ENCODE measurements around the gene RALGAPA2. TPM values are rescaled to one million over a fixed set of nuclear protein-coding genes. Genes with fewer than 3 reads are reported as not detected.

Gene RALGAPA2
- total RNA-seq, 4 donors from 2014 or later = 18.4 to 27.4 (median 25.2) TPM

DNA sequence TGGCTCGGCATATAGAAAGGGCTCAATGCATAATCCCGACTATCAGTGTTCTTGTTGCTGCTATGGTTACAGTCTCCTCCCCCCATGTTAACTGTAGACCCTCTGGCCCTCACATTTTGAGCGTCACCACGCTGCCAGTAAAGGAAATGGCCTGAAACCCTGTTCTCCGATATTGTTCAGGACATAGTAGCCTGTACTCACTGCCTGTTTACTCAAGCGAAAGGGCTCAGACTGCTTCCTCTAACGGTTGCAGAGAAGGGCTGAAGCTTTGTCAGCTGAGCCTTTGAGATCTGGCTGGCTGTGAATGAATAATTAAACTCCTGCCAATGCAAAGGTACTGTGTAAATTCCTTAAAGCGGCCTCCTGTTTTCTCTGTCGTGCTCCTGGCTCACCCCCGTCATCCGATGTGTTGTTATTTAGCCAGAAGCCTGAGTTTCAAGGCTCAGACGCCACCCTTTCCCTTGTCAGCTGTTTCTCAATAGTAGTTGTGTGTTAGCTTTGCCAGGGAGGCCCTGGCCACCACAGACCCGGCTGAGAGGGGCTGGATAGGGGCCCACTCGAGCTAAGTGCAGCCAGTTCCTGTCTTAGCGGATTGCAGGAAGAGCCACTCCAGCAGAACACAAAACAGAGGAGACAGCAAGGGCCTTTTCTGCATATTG lies 31.2 kb upstream of the RALGAPA2 start:
- H3K36me3 ChIP-seq = no peaks in the 10 kb centered on the region
- peak overlapping the region; percentile 47 to 81 (median 68) for H3K27ac ChIP-seq
- no peaks in the 10 kb centered on the region for H3K27me3 ChIP-seq
- ATAC-seq = peak; percentile 93
- TF ChIP-seq EP300 (IDR thresholded peaks at IDR 0.05) = no peak
- TF ChIP-seq POLR2A (IDR thresholded peaks at IDR 0.05) = no peak
- TF ChIP-seq, protein P1, sequence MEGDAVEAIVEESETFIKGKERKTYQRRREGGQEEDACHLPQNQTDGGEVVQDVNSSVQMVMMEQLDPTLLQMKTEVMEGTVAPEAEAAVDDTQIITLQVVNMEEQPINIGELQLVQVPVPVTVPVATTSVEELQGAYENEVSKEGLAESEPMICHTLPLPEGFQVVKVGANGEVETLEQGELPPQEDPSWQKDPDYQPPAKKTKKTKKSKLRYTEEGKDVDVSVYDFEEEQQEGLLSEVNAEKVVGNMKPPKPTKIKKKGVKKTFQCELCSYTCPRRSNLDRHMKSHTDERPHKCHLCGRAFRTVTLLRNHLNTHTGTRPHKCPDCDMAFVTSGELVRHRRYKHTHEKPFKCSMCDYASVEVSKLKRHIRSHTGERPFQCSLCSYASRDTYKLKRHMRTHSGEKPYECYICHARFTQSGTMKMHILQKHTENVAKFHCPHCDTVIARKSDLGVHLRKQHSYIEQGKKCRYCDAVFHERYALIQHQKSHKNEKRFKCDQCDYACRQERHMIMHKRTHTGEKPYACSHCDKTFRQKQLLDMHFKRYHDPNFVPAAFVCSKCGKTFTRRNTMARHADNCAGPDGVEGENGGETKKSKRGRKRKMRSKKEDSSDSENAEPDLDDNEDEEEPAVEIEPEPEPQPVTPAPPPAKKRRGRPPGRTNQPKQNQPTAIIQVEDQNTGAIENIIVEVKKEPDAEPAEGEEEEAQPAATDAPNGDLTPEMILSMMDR (IDR thresholded peaks at IDR 0.05) = no peak
- TF ChIP-seq POLR2AphosphoS5 (IDR thresholded peaks at IDR 0.05) = peak; percentile 31
- 6 to 27% methylated on average over 7 to 10 of the region's 15 CpGs for WGBS, 2 donors (ENCODE audit: low coverage in 1 of 2)
- H3K4me1 ChIP-seq = peaks cover 0 to 50% (median 4%) of the 10 kb centered on the region in 3 donors
- H3K4me3 ChIP-seq = no peak overlapping the region
- peaks cover 0 to 4% (median 0%) of the 10 kb centered on the region in 3 donors for H3K9me3 ChIP-seq

DNA sequence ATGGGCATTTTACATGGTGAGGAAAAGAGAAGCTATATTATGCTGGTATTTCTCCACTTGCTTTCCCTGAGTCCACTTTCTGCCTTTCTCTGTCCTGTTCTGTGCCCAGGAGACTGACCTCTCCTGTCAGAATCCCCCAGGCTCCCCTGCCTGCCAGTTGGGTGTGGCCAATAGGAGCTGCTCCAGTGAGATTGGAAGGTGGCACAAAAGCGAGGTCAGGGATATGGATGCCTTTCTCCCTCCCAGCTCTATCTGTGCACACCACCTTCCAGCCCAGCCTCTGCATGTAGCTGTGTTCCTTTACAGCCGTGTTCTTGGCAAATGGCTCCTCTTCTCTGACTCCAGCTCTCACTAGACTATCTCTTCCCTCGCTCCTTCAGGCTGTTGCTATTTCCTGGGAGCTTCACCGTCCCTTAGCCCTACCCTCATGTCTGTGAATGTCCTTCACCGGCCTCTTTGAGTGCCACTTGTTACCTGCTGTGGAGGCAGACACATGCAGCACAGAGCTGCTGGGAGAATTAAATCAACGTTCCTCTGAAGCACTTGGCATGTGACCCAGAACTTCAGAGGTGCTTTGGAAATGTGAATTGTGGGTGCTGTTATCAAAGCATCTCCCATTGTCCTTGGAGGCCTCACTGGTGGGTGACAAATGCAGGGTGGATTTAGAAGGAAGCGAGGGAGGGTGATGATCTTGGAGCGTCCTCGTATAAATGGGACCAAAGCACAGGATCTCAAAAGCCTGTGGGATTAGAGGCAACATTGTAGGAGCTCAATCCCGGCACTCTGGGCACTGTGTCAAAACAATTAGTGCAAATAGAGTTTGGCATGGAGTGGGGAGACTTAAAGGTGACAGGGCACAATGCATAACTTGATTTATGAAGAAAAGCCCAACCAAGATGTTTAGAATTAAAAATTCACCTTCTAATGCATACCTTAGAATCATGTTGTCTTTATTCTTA lies 28.9 kb upstream of the RALGAPA2 start:
- H3K4me3 ChIP-seq = no peak overlapping the region
- 48 to 54% methylated on average over 4 to 8 of the region's 10 CpGs for WGBS, 2 donors (ENCODE audit: low coverage in 1 of 2)
- H3K27ac ChIP-seq = peak overlapping the region in 2 of 4 donors; percentile 12 to 15
- H3K36me3 ChIP-seq = no peaks in the 10 kb centered on the region
- peaks cover 2% of the 10 kb centered on the region for H3K27me3 ChIP-seq
- TF ChIP-seq EP300 (IDR thresholded peaks at IDR 0.05) (no peak), POLR2A (IDR thresholded peaks at IDR 0.05) (no peak), POLR2AphosphoS5 (IDR thresholded peaks at IDR 0.05) (no peak)
- TF ChIP-seq, protein P1 (IDR thresholded peaks at IDR 0.05) = no peak
- no peaks in the 10 kb centered on the region for H3K9me3 ChIP-seq
- peaks cover 0 to 50% (median 4%) of the 10 kb centered on the region in 3 donors for H3K4me1 ChIP-seq
- no peak for ATAC-seq

DNA sequence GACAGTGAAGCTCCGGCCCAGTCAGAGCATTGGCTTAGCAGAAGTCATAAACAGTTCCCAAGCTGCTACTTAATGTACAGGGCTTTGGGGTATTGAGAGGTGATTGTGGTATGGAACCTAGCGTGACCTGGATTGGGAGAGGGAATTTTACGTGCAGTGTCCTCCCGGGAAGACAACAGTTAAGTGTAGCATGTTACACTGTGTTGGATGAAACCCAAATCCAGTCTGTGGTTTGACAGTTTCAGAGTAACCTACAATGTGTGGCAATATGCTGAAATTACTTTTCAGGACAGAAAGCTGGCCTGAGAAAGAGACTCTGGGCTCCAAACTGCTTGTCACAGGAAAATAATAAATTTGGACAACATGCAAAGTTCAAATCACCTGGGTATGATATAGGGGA lies 28.1 kb upstream of the RALGAPA2 start:
- Histone ChIP-seq H3K9me3 (no peaks in the 10 kb centered on the region), H3K27me3 (peaks cover 2% of the 10 kb centered on the region), H3K36me3 (no peaks in the 10 kb centered on the region), H3K4me1 (peaks cover 0 to 50% (median 4%) of the 10 kb centered on the region in 3 donors), H3K27ac (peak overlapping the region in 1 of 4 donors; percentile 12), H3K4me3 (no peak overlapping the region)
- TF ChIP-seq POLR2AphosphoS5 (IDR thresholded peaks at IDR 0.05) = no peak
- no peak for TF ChIP-seq EP300 (IDR thresholded peaks at IDR 0.05)
- TF ChIP-seq, protein P1 (IDR thresholded peaks at IDR 0.05) = no peak
- TF ChIP-seq POLR2A (IDR thresholded peaks at IDR 0.05) = no peak
- no peak for ATAC-seq
- WGBS, 2 donors (ENCODE audit: low coverage in 1 of 2) = 14 to 27% methylated on average over 2 to 3 of the region's 4 CpGs

DNA sequence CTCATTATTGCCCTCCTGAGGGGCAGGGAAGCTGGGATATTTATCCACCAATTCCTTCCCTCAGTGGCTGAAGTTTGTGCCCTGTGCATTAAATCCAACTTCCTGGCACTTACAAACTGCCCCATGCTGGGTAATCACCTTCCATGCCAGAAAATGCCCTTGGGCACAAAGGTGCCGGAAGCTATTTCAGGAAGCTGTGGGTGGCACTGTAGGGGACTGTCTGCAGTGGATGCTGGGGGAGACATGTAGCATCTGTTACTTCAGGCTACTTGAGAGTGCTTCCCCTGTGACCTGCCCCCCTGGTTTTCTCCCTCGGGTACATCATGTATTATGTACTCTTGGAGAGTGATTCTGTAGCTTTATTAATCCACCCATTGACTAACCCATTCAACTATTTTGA lies 24.7 kb upstream of the RALGAPA2 start:
- Histone ChIP-seq H3K27me3 (peaks cover 2% of the 10 kb centered on the region), H3K27ac (no peak overlapping the region), H3K4me1 (peaks cover 0 to 26% (median 0%) of the 10 kb centered on the region in 3 donors), H3K9me3 (no peaks in the 10 kb centered on the region), H3K36me3 (no peaks in the 10 kb centered on the region), H3K4me3 (no peak overlapping the region)
- ATAC-seq = no peak
- TF ChIP-seq, protein P1 (IDR thresholded peaks at IDR 0.05) = no peak
- no peak for TF ChIP-seq POLR2A (IDR thresholded peaks at IDR 0.05)
- TF ChIP-seq POLR2AphosphoS5 (IDR thresholded peaks at IDR 0.05) = no peak
- TF ChIP-seq EP300 (IDR thresholded peaks at IDR 0.05) = no peak
- 70 to 80% methylated on average over 1 to 2 of the region's 2 CpGs for WGBS, 2 donors (ENCODE audit: low coverage in 1 of 2)
